Osteoblast (primary cell): ENCODE results near the gene CKAP2L. TPM values are rescaled to one million over a fixed set of nuclear protein-coding genes. Genes with fewer than 3 reads are reported as not detected.
A peak's percentile ranks its signal among the peaks of the same experiment; 100 is the strongest.

Experiments
- DNase-seq: peaks from one replicate; pipeline ENCODE4 v3.0.0; 2011; ENCODE audit warnings: low spot score, mixed read lengths; ENCODE audit not compliant: insufficient read length; ENCODE audit errors: missing footprints
- H2AFZ ChIP-seq: 2 replicates; pipeline ENCODE4 v1.6.0; 2011; ENCODE audit warnings: mild to moderate bottlenecking, low read length
- H3K27ac ChIP-seq: 2 replicates; pipeline ENCODE4 v1.5.1; 2011; ENCODE audit warnings: mild to moderate bottlenecking, low read depth, low read length, moderate library complexity
- H3K27me3 ChIP-seq: 2 replicates; pipeline ENCODE4 v1.6.0; 2012; ENCODE audit warnings: mild to moderate bottlenecking, control low read depth, inconsistent platforms, low read length, moderate library complexity; ENCODE audit not compliant: insufficient read depth
- H3K36me3 ChIP-seq: 2 replicates; pipeline ENCODE4 v1.5.1; 2011; ENCODE audit warnings: mild to moderate bottlenecking, low read length, control low read depth, moderate library complexity; ENCODE audit not compliant: insufficient read depth
- H3K4me1 ChIP-seq: 2 replicates; pipeline ENCODE4 v1.5.1; 2011; ENCODE audit warnings: mild to moderate bottlenecking, low read length, control low read depth, moderate library complexity; ENCODE audit not compliant: insufficient read depth
- H3K4me2 ChIP-seq: 2 replicates; pipeline ENCODE4 v1.6.0; 2011; ENCODE audit warnings: mild to moderate bottlenecking, low read length; ENCODE audit not compliant: insufficient read depth
- H3K4me3 ChIP-seq: fragments of 200-600 bp; sonication (generic); 3 replicates; pipeline ENCODE4 v1.5.1; 2012; ENCODE audit warnings: mild to moderate bottlenecking, low read length, inconsistent platforms; ENCODE audit not compliant: insufficient read depth
- H3K79me2 ChIP-seq: 2 replicates; pipeline ENCODE4 v1.6.0; 2012; ENCODE audit warnings: mild to moderate bottlenecking, low read length, control low read depth, inconsistent platforms; ENCODE audit not compliant: insufficient read depth
- H3K9me3 ChIP-seq: 2 replicates; pipeline ENCODE4 v1.5.1; 2011; ENCODE audit warnings: low read depth, low read length, control low read depth
- H4K20me1 ChIP-seq: 2 replicates; pipeline ENCODE4 v1.6.0; 2012; ENCODE audit warnings: mild to moderate bottlenecking, low read length, control low read depth; ENCODE audit not compliant: insufficient read depth
- total RNA-seq: library from RNA; depleted of rRNA; stranded (reverse); fragments of >200 nt; gene quantifications from 2 replicates; pipeline ENCODE4 v1.2.3, GENCODE V29; 2012
- TF ChIP-seq, protein P1 (sequence below): IDR thresholded peaks from 2 replicates; pipeline ENCODE4 v1.5.1; 2011; ENCODE audit warnings: mild to moderate bottlenecking, low read depth, low read length, moderate library complexity; ENCODE audit errors: extremely low read depth

The CKAP2L gene
- total RNA-seq, 1 donor, result 1.1 TPM

DNA sequence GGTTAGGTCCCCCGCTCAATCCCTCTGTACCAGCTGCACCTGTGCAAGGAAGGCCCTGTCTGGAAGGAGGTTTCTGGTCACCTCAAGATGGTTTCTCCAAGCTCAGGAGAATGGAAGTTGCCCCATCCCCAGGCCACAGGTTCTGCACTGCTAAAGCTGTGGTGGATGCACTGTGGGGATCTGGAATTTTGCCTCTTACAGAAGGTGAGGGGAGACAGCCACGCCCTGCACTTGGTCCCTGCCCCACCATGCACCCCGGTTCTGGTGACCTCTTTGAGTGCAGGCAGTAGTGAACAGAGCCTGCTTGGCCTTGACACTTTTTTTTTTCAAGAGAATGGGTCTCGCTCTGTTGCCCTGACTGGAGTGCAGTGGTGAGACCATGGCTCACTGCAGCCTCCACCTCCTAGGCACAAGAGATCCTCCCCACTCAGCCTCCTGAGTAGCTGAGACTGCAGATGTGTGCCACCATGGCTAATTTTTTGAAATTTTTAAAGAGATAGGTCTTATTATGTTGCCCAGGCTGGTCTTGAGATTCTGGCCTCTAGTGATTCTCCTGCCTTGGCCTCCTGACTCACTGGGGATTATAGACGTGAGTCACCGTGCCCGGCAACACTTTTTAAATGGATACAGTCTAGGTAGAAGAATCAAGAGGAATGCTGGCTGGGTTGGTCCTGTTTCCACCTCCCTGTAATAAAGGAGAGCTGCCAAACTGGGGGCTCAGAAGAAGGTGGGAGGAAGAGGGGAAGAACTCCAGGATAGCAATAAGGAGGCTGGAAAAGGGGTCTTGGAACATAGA lies 49.4 kb downstream of the CKAP2L start:
- Histone ChIP-seq H3K4me2 (no peak overlapping the region), H3K27me3 (no peaks in the 10 kb centered on the region), H3K4me3 (no peak overlapping the region), H3K27ac (no peak overlapping the region), H3K9me3 (no peaks in the 10 kb centered on the region), H4K20me1 (no peaks in the 10 kb centered on the region), H3K4me1 (peaks cover 19% of the 10 kb centered on the region), H2AFZ (no peak overlapping the region), H3K36me3 (no peaks in the 10 kb centered on the region), H3K79me2 (no peaks in the 10 kb centered on the region)
- DNase-seq, result no peak
- TF ChIP-seq, protein P1, sequence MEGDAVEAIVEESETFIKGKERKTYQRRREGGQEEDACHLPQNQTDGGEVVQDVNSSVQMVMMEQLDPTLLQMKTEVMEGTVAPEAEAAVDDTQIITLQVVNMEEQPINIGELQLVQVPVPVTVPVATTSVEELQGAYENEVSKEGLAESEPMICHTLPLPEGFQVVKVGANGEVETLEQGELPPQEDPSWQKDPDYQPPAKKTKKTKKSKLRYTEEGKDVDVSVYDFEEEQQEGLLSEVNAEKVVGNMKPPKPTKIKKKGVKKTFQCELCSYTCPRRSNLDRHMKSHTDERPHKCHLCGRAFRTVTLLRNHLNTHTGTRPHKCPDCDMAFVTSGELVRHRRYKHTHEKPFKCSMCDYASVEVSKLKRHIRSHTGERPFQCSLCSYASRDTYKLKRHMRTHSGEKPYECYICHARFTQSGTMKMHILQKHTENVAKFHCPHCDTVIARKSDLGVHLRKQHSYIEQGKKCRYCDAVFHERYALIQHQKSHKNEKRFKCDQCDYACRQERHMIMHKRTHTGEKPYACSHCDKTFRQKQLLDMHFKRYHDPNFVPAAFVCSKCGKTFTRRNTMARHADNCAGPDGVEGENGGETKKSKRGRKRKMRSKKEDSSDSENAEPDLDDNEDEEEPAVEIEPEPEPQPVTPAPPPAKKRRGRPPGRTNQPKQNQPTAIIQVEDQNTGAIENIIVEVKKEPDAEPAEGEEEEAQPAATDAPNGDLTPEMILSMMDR, result no peak

DNA sequence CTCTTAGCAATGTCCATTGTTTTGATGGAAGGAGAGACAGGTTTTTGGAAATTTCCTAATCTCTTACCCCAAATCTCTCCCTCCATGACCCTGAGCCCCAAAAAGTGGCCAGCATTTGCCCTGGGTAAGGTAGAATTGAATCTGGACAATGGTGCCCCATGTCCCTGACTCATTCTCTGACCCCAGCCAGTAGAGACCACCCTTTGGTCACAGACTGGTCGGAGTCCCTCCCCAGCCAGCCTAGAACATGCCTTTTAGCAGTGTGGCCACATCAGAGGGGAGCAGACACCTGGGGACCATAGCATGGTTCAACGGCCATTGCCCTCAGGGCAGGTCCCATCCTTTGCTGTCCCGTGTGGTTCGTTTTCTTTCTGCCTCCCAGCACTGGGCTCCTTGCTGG lies 50.1 kb downstream of the CKAP2L start:
- Histone ChIP-seq H3K9me3 (no peaks in the 10 kb centered on the region), H3K79me2 (no peaks in the 10 kb centered on the region), H4K20me1 (no peaks in the 10 kb centered on the region), H3K27ac (no peak overlapping the region), H3K4me1 (peaks cover 19% of the 10 kb centered on the region), H3K27me3 (no peaks in the 10 kb centered on the region), H3K36me3 (no peaks in the 10 kb centered on the region), H3K4me2 (no peak overlapping the region), H2AFZ (no peak overlapping the region), H3K4me3 (no peak overlapping the region)
- no peak for DNase-seq
- TF ChIP-seq, protein P1, result no peak

- H2AFZ ChIP-seq, result no peak overlapping the region
- no peak overlapping the region for H3K27ac ChIP-seq
- TF ChIP-seq, protein P1, result no peak
- H3K4me1 ChIP-seq, result peaks cover 19% of the 10 kb centered on the region
- no peak overlapping the region for H3K4me2 ChIP-seq
- H3K4me3 ChIP-seq, result no peak overlapping the region
- DNase-seq, result no peak
- no peaks in the 10 kb centered on the region for H3K27me3 ChIP-seq
- no peaks in the 10 kb centered on the region for H3K79me2 ChIP-seq
- H3K9me3 ChIP-seq, result no peaks in the 10 kb centered on the region
- H4K20me1 ChIP-seq, result no peaks in the 10 kb centered on the region
- no peaks in the 10 kb centered on the region for H3K36me3 ChIP-seq
Observed at GRCh38 chr2:112713926-112714325, 50.5 kb downstream of the CKAP2L start.

DNA sequence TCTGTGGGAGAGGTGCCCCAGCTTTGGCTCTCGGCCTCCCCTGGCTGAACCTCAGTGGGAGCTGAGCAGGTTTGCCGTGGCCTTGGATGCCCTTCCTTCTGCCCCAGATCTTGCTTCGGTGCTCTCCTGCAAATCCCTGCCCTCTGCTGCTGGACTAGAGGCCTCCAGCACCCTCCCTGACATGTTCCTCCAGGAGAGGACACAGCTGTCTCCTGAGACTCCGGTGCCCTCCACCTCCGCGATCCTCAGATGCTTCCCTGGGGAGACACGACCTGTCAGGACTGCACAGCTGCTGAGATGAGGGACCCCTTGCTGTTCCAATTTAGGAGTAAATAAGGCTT lies 50.9 kb downstream of the CKAP2L start:
- H3K9me3 ChIP-seq, result no peaks in the 10 kb centered on the region
- H3K27me3 ChIP-seq, result no peaks in the 10 kb centered on the region
- H3K4me1 ChIP-seq, result peaks cover 19% of the 10 kb centered on the region
- no peak for DNase-seq
- no peak overlapping the region for H3K27ac ChIP-seq
- TF ChIP-seq, protein P1, result no peak
- no peaks in the 10 kb centered on the region for H3K79me2 ChIP-seq
- H3K4me3 ChIP-seq, result no peak overlapping the region
- H3K4me2 ChIP-seq, result no peak overlapping the region
- no peaks in the 10 kb centered on the region for H4K20me1 ChIP-seq
- no peaks in the 10 kb centered on the region for H3K36me3 ChIP-seq
- peak overlapping the region; percentile 50 for H2AFZ ChIP-seq
